H1 (cell line): ENCODE data around the gene AFAP1L2. TPM values are rescaled to one million over a fixed set of nuclear protein-coding genes. Genes with fewer than 3 reads are reported as not detected.

Experiments
- CTCF ChIA-PET: fragments of 300-600 bp; sonication (Branson Sonifier 250); formaldehyde crosslinking; loops from one replicate; lab custom pipeline; 2021; ENCODE audit not compliant: partially characterized antibody; lab: Charles Lee
- POLR2A ChIA-PET: fragments of 300-600 bp; sonication (Branson Sonifier 250); formaldehyde crosslinking; loops from one replicate; lab custom pipeline; 2021; ENCODE audit warnings: inconsistent platforms; ENCODE audit not compliant: partially characterized antibody; lab: Charles Lee
- DNase-seq, 2 experiments: peaks; one replicate each; pipeline versions ENCODE4 v3.0.0 to v3.0.0-alpha.2; 2010 to 2022; ENCODE audit warnings: low spot score in 2 of 2, low read depth in 1 of 2, mixed read lengths in 1 of 2
- FAIRE-seq: peaks from 2 replicates; lab custom pipeline; 2011; peaks lifted over from hg19 to GRCh38; lab: Jason Lieb, UNC
- H2AFZ ChIP-seq: 2 replicates; pipeline ENCODE4 v1.8.1; 2012; ENCODE audit warnings: low read length, inconsistent platforms
- H2AK5ac ChIP-seq: 2 replicates; pipeline ENCODE4 v1.6.1; 2013; ENCODE audit warnings: low read depth, low read length
- H2BK120ac ChIP-seq: replicated peaks from 2 replicates; pipeline ENCODE3; 2013; ENCODE audit warnings: low read depth, low read length, inconsistent platforms
- H2BK12ac ChIP-seq: 2 replicates; pipeline ENCODE4 v1.6.1; 2013; ENCODE audit warnings: low read depth, low read length
- H2BK15ac ChIP-seq: 2 replicates; pipeline ENCODE4 v1.6.1; 2013; ENCODE audit warnings: low read length
- H2BK20ac ChIP-seq: 2 replicates; pipeline ENCODE4 v1.6.1; 2013; ENCODE audit warnings: low read length
- H2BK5ac ChIP-seq: 2 replicates; pipeline ENCODE4 v1.6.1; 2013; ENCODE audit warnings: low read depth, low read length
- H3K14ac ChIP-seq: 2 replicates; pipeline ENCODE4 v1.6.1; 2013; ENCODE audit warnings: inconsistent platforms; ENCODE audit not compliant: insufficient read length
- H3K18ac ChIP-seq: 2 replicates; pipeline ENCODE4 v1.6.1; 2013; ENCODE audit warnings: low read length; ENCODE audit errors: extremely low read depth
- H3K23ac ChIP-seq: 2 replicates; pipeline ENCODE4 v1.6.1; 2013; ENCODE audit warnings: inconsistent platforms; ENCODE audit not compliant: insufficient read length
- H3K23me2 ChIP-seq: 2 replicates; pipeline ENCODE4 v1.6.1; 2013; ENCODE audit warnings: low read depth, low read length
- H3K27ac ChIP-seq: 2 replicates; pipeline ENCODE4 v1.6.1; 2011; ENCODE audit warnings: low read depth, low read length, inconsistent platforms
- H3K27me3 ChIP-seq, 4 experiments: replicated peaks in 1 of 4; 1 replicate in 1 of 4; 2 replicates in 3 of 4; pipeline versions ENCODE4 v1.6.1 to v1.8.1; 2011 to 2013; ENCODE audit warnings: low read length in 3 of 4, mild to moderate bottlenecking in 3 of 4, inconsistent platforms in 2 of 4, mixed read lengths in 2 of 4, moderate library complexity in 1 of 4; ENCODE audit not compliant: control insufficient read depth in 3 of 4, insufficient read depth in 3 of 4; ENCODE audit errors: extremely low read depth in 1 of 4
- H3K36me3 ChIP-seq, 4 experiments: 2 replicates each; pipeline versions ENCODE4 v1.6.1 to v1.8.1; 2011 to 2013; ENCODE audit warnings: mild to moderate bottlenecking in 4 of 4, low read length in 3 of 4, moderate library complexity in 2 of 4, control low read depth in 1 of 4, inconsistent platforms in 1 of 4; ENCODE audit not compliant: insufficient read depth in 4 of 4, control insufficient read depth in 2 of 4
- H3K4ac ChIP-seq: replicated peaks from 2 replicates; pipeline ENCODE3; 2013; ENCODE audit warnings: low read length, low read depth, mixed read lengths, inconsistent platforms; ENCODE audit not compliant: insufficient read length
- H3K4me1 ChIP-seq, 4 experiments: replicated peaks in 1 of 4; 1 replicate in 1 of 4; 2 replicates in 3 of 4; pipeline versions ENCODE4 v1.6.1 to v1.8.1; 2011 to 2013; ENCODE audit warnings: low read length in 3 of 4, inconsistent platforms in 2 of 4, mixed read lengths in 1 of 4; ENCODE audit not compliant: insufficient read depth in 4 of 4, control insufficient read depth in 3 of 4
- H3K4me2 ChIP-seq, 2 experiments: 2 replicates each; pipeline versions ENCODE4 v1.6.1 to v1.8.1; 2011 to 2013; ENCODE audit warnings: low read depth in 2 of 2, low read length in 2 of 2, control low read depth in 1 of 2, inconsistent platforms in 1 of 2, mild to moderate bottlenecking in 1 of 2; ENCODE audit not compliant: insufficient read depth in 1 of 2
- H3K4me3 ChIP-seq, 4 experiments: fragments of 200-600, 300-600 bp in 1 of 4; sonication (generic), shearing (Covaris generic), sonication (Bioruptor Twin) in 1 of 4; 2 replicates each; pipeline versions ENCODE4 v1.5.1 to v1.8.1; 2011 to 2016; ENCODE audit warnings: low read length in 4 of 4, low read depth in 3 of 4, control low read depth in 2 of 4, inconsistent platforms in 2 of 4, mild to moderate bottlenecking in 2 of 4, mixed read lengths in 1 of 4, moderate library complexity in 1 of 4; ENCODE audit not compliant: insufficient read depth in 2 of 4; ENCODE audit errors: extremely low read depth in 1 of 4
- H3K56ac ChIP-seq: replicated peaks from 2 replicates; pipeline ENCODE3; 2013; ENCODE audit warnings: low read depth, mild to moderate bottlenecking, mixed read lengths, low read length, inconsistent platforms; ENCODE audit not compliant: insufficient read length
- H3K79me1 ChIP-seq: 2 replicates; pipeline ENCODE4 v1.6.1; 2013; ENCODE audit warnings: low read depth, low read length, control low read depth
- H3K79me2 ChIP-seq, 2 experiments: 2 replicates each; pipeline versions ENCODE4 v1.6.1 to v1.8.1; 2012 to 2013; ENCODE audit warnings: low read length in 2 of 2, mild to moderate bottlenecking in 2 of 2, inconsistent platforms in 1 of 2; ENCODE audit not compliant: insufficient read depth in 2 of 2, control insufficient read depth in 1 of 2
- H3K9ac ChIP-seq, 4 experiments: replicated peaks in 1 of 4; 1 replicate in 1 of 4; 2 replicates in 3 of 4; pipeline versions ENCODE4 v1.6.1 to v1.8.1; 2011 to 2013; ENCODE audit warnings: low read depth in 3 of 4, low read length in 3 of 4, control low read depth in 2 of 4, mild to moderate bottlenecking in 2 of 4, moderate library complexity in 2 of 4, inconsistent platforms in 1 of 4; ENCODE audit errors: extremely low read depth in 1 of 4
- H3K9me3 ChIP-seq, 2 experiments: 2 replicates each; pipeline versions ENCODE4 v1.6.1 to v1.8.1; 2012 to 2013; ENCODE audit warnings: mild to moderate bottlenecking in 2 of 2, moderate library complexity in 2 of 2, control low read depth in 1 of 2, inconsistent platforms in 1 of 2, low read depth in 1 of 2, low read length in 1 of 2, mixed read lengths in 1 of 2; ENCODE audit not compliant: insufficient read depth in 2 of 2
- H4K20me1 ChIP-seq, 2 experiments: replicated peaks in 1 of 2; 2 replicates each; pipeline versions ENCODE3 to v1.8.1; 2011 to 2013; ENCODE audit warnings: inconsistent platforms in 2 of 2, low read length in 2 of 2, mild to moderate bottlenecking in 1 of 2; ENCODE audit not compliant: insufficient read depth in 2 of 2, control insufficient read depth in 1 of 2
- H4K5ac ChIP-seq: 2 replicates; pipeline ENCODE4 v1.6.1; 2013; ENCODE audit warnings: low read length, low read depth, mixed read lengths, inconsistent platforms; ENCODE audit not compliant: insufficient read length
- H4K8ac ChIP-seq: 2 replicates; pipeline ENCODE4 v1.8.0; 2013; ENCODE audit warnings: mild to moderate bottlenecking, moderate library complexity, low read length, inconsistent platforms; ENCODE audit not compliant: insufficient read depth; ENCODE audit errors: extremely low read depth
- H4K91ac ChIP-seq: replicated peaks from 2 replicates; pipeline ENCODE3; 2013; ENCODE audit warnings: low read length, mixed read lengths, inconsistent platforms; ENCODE audit not compliant: insufficient read length
- CBX8 ChIP-seq: fragments of 300-800, 300-1000 bp; sonication (generic); IDR thresholded peaks from 2 replicates; pipeline ENCODE4 v1.7.1; 2016; ENCODE audit warnings: low read depth, low read length, borderline replicate concordance
- CHD1 ChIP-seq: IDR thresholded peaks from 2 replicates; pipeline ENCODE4 v1.6.1; 2012; ENCODE audit warnings: low read depth, low read length, improper control_type of control experiment
- CTBP2 ChIP-seq: IDR thresholded peaks from 2 replicates; pipeline ENCODE4 v1.7.0; 2011; ENCODE audit warnings: borderline replicate concordance, mild to moderate bottlenecking, moderate library complexity, mixed read lengths, low read length; ENCODE audit not compliant: insufficient read depth, insufficient read length
- EZH2 ChIP-seq: fragments of 200-600 bp; sonication (generic); IDR thresholded peaks from 2 replicates; pipeline ENCODE4 v1.7.1; 2012; ENCODE audit warnings: low read depth, mild to moderate bottlenecking, moderate library complexity, low read length, inconsistent platforms; ENCODE audit not compliant: severe bottlenecking
- KDM5A ChIP-seq: fragments of 200-600 bp; IDR thresholded peaks from 2 replicates; pipeline ENCODE4 v1.7.1; 2012; ENCODE audit warnings: mild to moderate bottlenecking, low read length, inconsistent platforms, mixed read lengths
- NRF1 ChIP-seq: IDR thresholded peaks from 2 replicates; pipeline ENCODE4 v1.6.1; 2011; ENCODE audit warnings: mild to moderate bottlenecking, low read depth, low read length, improper control_type of control experiment
- POLR2A ChIP-seq, 2 experiments: IDR thresholded peaks; 1 replicate in 1 of 2; 2 replicates in 1 of 2; pipeline ENCODE4 v1.6.1; 2011; ENCODE audit warnings: low read depth in 2 of 2, low read length in 2 of 2, mild to moderate bottlenecking in 2 of 2; ENCODE audit errors: control extremely low read depth in 1 of 2
- SIX5 ChIP-seq: IDR thresholded peaks from 2 replicates; pipeline ENCODE4 v1.6.1; 2011; ENCODE audit warnings: mild to moderate bottlenecking, low read depth, low read length
- SRF ChIP-seq: IDR thresholded peaks from 2 replicates; pipeline ENCODE4 v1.6.1; 2011; ENCODE audit warnings: mild to moderate bottlenecking, low read depth, low read length, moderate library complexity
- TEAD4 ChIP-seq: IDR thresholded peaks from 2 replicates; pipeline ENCODE4 v1.6.1; 2012; ENCODE audit warnings: low read depth, low read length, inconsistent platforms, mixed read lengths
- WGBS, 2 experiments: shearing (Covaris generic) in 1 of 2; methylation state at CpG; one replicate each; pipeline versions ENCODE4 v1.1.6 to v1.1.7; 2013 to 2015; ENCODE audit warnings: low lambda C conversion rate in 2 of 2, mixed read lengths in 2 of 2, inconsistent platforms in 1 of 2, low coverage in 1 of 2, missing lambda C conversion rate in 1 of 2; ENCODE audit not compliant: insufficient replicate concordance in 2 of 2, insufficient coverage in 1 of 2, insufficient read length in 1 of 2; ENCODE audit errors: extremely low coverage in 1 of 2, missing lambda C conversion rate in 1 of 2; 5-methylcytosine and 5-hydroxymethylcytosine counted together
- polyA plus RNA-seq, 7 experiments: library from polyadenylated mRNA; depleted of rRNA in 3 of 7; stranded (reverse) in 5 of 7; unstranded in 2 of 7; fragments of >200 nt in 5 of 7; fragments of 200-250 nt in 2 of 7; gene quantifications; 1 replicate in 5 of 7; 2 replicates in 1 of 7; 4 replicates in 1 of 7; pipeline versions ENCODE4 v1.2.1 to v1.2.3, GENCODE V29; 2011 to 2013; ENCODE audit warnings: missing spikeins in 2 of 7, mixed read lengths in 2 of 7
- total RNA-seq: library from RNA; stranded (reverse); fragmentation: NEBNext Ultra II Directional; extraction: Animal tissue kit (Norgen Biotek cat#: 25700); gene quantifications from 2 replicates; pipeline ENCODE4 v1.2.1, GENCODE V29; 2021

AFAP1L2 gene
- total and polyA plus RNA-seq, 2 of the 8 experiments (the other 6 are each of a cell fraction or from before 2014, with no cell fraction given), result 3.9 to 6.4 TPM

GRCh38 chr10:114289096-114289436 is 115.2 kb downstream of the AFAP1L2 start:
- Histone ChIP-seq H3K56ac (no peak overlapping the region), H4K8ac (no peak overlapping the region), H2BK20ac (no peak overlapping the region), H3K23ac (no peak overlapping the region), H3K27ac (no peak overlapping the region), H3K4me1 (no peaks in the 10 kb centered on the region; a peak in 2 of 7 replicates), H3K18ac (no peak overlapping the region), H3K36me3 (no peaks in the 10 kb centered on the region), H4K91ac (no peak overlapping the region), H4K20me1 (no peaks in the 10 kb centered on the region), H2AFZ (no peak overlapping the region), H3K79me2 (no peaks in the 10 kb centered on the region), H2BK12ac (no peak overlapping the region), H3K9me3 (no peaks in the 10 kb centered on the region), H3K23me2 (no peaks in the 10 kb centered on the region), H2AK5ac (no peak overlapping the region), H2BK5ac (no peak overlapping the region; the same call in 1 of the 2 replicates), H3K79me1 (no peaks in the 10 kb centered on the region), H3K4me2 (no peak overlapping the region), H3K4me3 (no peak overlapping the region), H3K14ac (no peak overlapping the region), H3K9ac (no peak overlapping the region), H2BK15ac (no peak overlapping the region), H3K27me3 (no peaks in the 10 kb centered on the region), H2BK120ac (no peak overlapping the region), H3K4ac (no peak overlapping the region), H4K5ac (no peak overlapping the region)
- FAIRE-seq, result no peak
- ChIA-PET POLR2A (no interaction called here), CTCF (interaction anchor here (0.6 to 3.6 kb wide), 4 partner anchors 12 to 938 kb away, joined by 3 to 29 read pairs (median 4); no protein-coding TSS in a partner anchor)
- DNase-seq, result no peak
- 87% methylated on average over 16 of the region's 16 CpGs; no CpG with 5 or more reads in 1 of the 2 experiments for WGBS, 2 experiments
- TF ChIP-seq SIX5 (no peak), CHD1 (no peak), KDM5A (no peak), SRF (no peak), CBX8 (no peak), CTBP2 (no peak), TEAD4 (no peak), NRF1 (no peak), EZH2 (no peak), POLR2A (IDR thresholded peaks at IDR 0.05; ENCODE audit: control extremely low read depth in 1 of 2, low read depth in 2 of 2, low read length in 2 of 2) (no peak)
